Activated CD4-positive, alpha-beta T cell treated with anti-CD3 and anti-CD28 coated beads, Interleukin-2, amount 50 U/mL, for 1 hour (primary cell): ENCODE measurements around the gene GAPVD1.

Experiments
- DNase-seq: peaks from one replicate; pipeline ENCODE4 v3.0.0-alpha.2; 2020

The GAPVD1 gene

GRCh38 chr9:125321496-125321895 is 59.9 kb downstream of the GAPVD1 start:
- no peak for DNase-seq

DNA sequence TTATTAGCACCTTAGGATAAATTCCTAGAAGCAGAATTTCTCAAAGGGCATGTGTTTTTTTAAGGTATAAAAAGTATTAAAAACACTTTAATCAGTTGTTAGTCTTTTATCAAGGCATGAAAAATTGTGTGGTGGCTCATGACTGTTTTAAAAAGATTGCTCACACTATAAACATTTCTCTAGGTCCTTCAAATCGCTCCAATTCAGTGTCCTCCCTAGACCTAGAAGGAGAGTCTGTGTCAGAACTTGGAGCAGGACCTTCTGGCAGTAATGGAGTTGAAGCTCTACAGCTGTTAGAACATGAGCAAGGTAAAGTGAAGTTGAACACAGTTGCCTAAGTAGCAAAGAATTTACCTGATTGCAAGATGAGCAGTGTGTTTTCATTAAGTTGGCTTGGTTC is 62.0 kb downstream of the GAPVD1 start:
- no peak for DNase-seq

GRCh38 chr9:125325826-125326225 is 64.2 kb downstream of the GAPVD1 start:
- DNase-seq: no peak

DNA sequence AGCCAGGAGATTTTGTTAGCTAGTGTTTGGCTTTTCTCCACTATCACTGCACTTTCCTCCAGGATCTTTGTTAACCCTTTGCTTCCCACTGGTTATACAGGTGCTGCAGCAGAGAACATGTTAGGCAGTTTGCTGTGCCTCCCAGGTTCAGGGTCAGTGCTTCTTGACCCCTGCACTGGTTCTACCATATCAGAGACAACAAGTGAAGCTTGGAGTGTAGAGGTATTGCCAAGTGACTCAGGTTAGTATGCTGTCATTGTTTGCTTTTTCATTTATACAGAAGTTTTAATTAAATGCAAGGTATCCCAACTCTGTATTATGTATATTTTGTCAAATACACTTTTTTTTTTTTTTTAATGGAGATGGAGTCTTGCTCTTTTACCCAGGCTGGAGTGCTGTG is 68.4 kb downstream of the GAPVD1 start:
- DNase-seq: no peak

DNA sequence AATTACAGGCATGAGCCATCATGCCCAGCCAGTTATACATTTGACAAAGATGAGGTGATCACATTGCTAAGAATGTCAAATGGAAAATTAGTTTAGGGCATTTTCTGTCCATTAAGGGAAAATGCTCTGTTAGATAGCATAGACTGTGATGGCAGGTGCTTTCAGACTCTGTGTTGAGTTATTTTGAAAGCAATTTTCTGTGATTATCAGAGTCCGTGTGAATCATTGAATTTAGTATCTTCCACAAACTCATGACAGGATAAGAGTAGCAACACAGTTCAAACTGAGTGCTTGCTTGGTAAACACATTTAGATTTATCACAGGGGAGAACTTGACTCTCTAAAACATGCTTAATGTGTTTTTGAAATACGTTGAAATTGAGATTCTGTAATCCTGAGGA is 69.0 kb downstream of the GAPVD1 start:
- DNase-seq: no peak

- no peak for DNase-seq
Observed at GRCh38 chr9:125332527-125332926, 70.9 kb downstream of the GAPVD1 start.

GRCh38 chr9:125337236-125337635 is 75.6 kb downstream of the GAPVD1 start:
- no peak for DNase-seq

- no peak for DNase-seq
Observed at GRCh38 chr9:125338929-125339328, 77.3 kb downstream of the GAPVD1 start.

- no peak for DNase-seq
Observed at GRCh38 chr9:125341566-125341965, 79.9 kb downstream of the GAPVD1 start.

DNA sequence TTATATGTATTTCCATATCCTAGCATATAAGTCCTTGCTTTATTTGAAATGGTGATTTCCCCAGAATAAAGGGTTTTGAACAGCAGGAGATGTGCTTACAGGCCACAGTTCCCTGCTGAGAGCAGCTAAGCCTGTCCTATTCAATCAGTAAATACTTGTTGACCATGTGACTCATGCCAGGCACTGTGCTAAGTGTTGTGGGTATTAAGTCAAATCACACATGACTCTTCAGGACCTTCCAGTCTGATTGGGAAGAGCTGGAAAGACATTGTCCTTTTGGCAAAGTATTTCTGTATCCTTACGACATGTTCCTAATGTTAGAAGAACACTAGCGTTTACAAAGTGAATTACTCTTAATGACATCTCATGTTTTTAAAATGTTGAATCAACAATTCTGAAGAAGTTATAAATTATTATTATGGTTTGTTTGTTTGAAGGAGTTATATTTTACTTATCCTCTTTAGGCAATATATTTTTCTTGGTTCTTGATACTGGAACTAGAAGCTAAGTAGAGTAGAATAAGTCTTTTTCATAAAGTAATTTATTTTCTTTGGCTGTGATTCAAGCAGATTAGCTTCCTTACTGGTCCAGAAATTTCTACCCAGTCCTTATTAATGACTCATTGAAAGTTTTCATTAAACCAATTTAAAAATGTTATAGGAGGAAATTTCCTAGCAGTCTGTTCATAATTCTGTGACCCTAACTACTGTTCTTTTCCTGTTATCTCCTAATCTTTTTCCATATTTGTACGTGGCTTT is 82.1 kb downstream of the GAPVD1 start:
- no peak for DNase-seq

DNA sequence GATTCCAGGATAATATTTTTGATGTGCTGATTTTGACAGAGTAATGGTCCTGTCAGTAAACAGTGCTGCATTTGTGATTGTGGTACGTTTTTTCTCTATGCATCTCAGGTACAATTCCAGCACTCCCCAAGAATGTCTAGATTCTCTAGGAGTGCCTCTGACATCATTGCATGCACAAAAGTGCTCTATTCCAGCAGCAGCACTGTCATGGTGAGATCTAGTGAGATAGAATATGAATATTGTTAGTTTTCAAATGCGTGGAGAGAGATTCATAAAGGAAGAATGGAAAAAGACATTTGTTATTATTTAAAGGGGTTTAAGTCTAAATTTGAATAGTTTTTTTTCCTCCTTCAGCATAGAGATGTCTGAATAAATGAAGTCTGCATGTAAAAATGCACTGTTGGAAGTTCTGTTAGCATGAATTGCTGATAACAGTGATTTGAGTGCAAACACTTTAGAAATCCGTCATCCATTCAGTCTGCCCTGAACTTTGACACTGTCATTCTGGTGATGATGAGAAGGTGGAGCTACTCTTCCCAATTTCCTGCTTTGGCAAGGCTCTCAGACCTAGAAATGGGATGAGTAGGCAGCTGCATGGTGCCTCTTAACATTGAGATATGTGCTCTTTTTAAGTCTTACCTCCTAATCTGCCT is 84.6 kb downstream of the GAPVD1 start:
- DNase-seq: no peak

DNA sequence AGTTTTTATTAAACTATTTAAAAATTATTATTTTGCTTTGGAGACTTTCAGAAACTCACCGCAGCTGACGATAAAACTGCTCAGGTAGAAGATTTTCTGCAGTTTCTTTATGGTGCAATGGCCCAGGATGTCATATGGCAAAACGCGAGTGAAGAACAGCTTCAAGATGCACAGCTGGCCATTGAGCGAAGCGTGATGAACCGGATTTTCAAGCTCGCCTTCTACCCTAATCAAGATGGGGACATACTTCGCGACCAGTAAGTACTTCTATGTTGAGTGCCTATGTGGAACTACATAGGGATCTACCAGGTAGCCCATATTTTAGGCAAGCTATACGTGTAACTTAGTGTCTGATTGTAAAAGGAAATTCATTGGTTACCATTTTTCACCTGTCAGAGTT is 94.0 kb downstream of the GAPVD1 start:
- DNase-seq: no peak

DNA sequence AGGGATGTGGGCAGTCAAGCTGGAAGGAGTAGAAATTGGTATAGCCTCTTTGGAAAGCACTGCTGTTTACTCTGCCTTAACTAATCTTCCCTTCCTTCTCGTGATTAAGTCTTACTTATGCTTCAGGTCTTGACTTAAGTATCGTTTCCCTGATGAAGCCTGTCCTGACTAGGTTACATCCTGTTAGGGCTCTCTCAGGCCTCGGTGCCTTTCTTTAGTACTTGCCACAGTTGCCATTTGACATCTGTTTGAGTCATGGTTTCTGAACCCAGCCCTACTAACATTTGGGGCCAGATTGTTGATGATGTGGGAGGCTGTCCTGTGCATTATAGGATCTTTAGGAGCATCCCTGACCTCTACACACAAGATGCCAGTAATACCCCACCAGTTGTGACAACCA is 94.4 kb downstream of the GAPVD1 start:
- DNase-seq: no peak

- DNase-seq: no peak
Observed at GRCh38 chr9:125359011-125359410, 97.4 kb downstream of the GAPVD1 start.

DNA sequence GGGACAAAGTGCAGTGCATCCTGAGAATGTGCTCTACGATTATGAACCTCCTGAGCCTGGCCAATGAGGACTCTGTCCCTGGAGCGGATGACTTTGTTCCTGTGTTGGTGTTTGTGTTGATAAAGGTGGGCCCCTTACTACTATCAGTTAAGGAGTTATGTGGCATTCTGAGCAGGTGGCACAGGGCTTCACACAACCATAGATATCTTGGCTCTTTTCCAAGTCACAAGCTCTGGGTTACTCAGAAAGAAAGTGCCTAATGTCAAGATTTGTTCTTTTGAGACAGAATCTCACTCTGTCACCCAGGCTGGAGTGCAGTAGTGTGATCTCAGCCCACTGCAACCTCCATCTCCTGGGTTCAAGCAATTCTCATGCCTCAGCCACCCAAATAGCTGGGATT is 99.0 kb downstream of the GAPVD1 start:
- DNase-seq: no peak

GRCh38 chr9:125361837-125362531 is 100.4 kb downstream of the GAPVD1 start:
- DNase-seq: no peak

DNA sequence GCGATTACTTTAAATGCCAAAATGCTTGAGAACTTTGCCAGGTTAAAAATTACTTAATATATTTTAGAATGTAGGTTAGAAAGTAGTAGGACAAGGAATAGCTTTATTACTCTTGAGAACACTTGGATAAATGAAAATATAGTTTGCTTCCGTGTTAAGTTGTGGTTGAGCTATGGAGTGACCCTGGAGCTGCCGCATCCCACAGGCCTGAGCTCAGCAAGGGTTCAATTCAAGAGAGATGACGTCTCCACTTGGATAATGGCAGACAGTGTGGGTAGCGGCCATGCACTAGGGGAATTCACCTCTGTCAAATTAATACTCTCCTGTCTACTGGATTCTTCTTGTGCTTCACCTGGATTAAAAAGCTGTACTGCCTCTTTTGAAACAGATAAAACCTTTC is 105.0 kb downstream of the GAPVD1 start:
- DNase-seq: no peak

DNA sequence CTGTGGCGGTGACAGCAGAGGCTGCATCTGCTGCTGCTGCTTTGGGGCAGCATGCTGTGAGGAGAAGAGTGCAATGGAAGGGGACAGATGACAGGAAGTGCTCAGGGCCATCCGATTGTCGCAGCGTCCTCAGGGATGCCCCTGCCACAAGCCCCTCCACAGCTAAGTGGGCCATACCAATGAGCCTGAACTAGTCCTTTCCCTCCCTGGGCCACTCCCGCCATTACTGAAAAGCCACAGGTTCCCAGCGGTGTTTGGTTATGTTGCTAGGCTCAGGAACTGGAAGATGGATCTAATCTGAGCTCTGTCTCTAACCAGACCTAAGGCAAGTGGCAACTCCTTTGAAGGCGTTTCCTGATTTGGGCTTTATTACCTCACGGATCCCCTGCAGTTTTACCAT is 109.2 kb downstream of the GAPVD1 start:
- no peak for DNase-seq

DNA sequence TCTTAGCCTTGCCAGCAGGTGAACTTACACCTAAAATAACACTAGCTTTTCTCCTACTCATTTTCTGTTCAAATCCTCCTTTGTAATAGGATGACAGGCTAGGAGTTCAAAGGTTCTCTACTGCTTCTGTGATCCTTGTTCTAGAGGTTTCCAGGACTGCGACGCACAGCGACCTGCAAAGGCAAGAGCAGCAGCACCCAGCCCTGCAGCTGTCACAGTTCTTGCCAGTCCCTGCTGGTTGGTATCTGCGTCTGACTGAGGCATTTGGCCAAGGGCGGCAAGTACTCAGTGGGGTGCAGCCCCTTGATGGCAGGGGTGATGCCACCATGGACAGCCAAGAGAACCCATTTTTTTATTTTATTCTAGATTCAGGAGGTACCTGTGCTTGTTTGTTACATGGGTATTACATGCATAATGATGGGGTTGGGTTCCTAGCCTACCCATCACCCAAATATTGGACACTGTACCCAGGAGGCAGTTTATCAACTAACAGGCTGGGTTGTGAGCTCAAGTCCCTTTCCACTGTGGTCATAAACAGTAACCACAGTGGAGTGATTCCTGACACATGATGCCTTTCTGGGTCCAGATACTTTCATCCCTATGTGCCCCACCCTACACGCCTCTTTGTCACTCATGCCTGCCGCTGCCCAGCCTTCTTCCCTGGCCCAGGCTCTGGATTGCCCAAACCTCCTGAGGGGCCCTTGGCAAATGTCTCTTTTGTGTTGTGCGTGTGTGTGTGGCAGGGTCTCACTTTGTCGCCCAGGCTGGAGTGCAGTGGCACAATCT is 111.0 kb downstream of the GAPVD1 start:
- DNase-seq: no peak

GRCh38 chr9:125374443-125375309 is 113.0 kb downstream of the GAPVD1 start:
- peak; percentile 54 for DNase-seq

- DNase-seq: no peak
Observed at GRCh38 chr9:125375820-125376219, 114.2 kb downstream of the GAPVD1 start.
